Measurements from ENCODE around the gene TMEM59L.

TMEM59L gene

GRCh38 chr19:18629166-18630088 is 16.8 kb downstream of the TMEM59L start:
- DNase-seq, result no peak
- in situ Hi-C loops (cut with HindIII; ENCODE audit: low pct_ligation_motif_present, low pct_unique_long_range_greater_than_20kb, low sequenced_read_pairs), result no loop called here

DNA sequence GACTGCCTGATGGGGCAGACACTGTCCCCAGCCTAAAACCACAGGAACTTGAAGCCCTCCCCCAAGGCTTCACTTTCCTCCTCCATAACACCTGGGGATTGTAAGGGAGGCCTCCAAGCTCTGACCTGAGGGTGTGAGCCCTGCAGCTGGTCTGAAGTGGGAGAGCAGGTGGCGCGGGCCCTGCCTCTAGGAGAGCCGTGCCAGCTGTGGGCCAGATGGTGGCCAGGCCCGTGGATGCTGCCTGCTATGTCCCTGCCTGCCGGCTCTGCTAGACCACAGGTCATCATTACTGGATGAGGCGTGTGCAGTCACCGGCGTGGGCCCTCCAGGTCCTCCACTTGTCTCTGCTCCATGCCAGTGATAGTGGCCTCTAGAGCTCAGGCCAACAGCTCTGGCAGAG is 20.7 kb downstream of the TMEM59L start:
- no peak for DNase-seq
- in situ Hi-C loops (cut with HindIII; ENCODE audit: low pct_ligation_motif_present, low pct_unique_long_range_greater_than_20kb, low sequenced_read_pairs), result no loop called here

GRCh38 chr19:18634612-18635297 is 22.1 kb downstream of the TMEM59L start:
- in situ Hi-C loops (cut with HindIII; ENCODE audit: low pct_ligation_motif_present, low pct_unique_long_range_greater_than_20kb, low sequenced_read_pairs), result no loop called here
- DNase-seq, result no peak

GRCh38 chr19:18635831-18636182 is 23.1 kb downstream of the TMEM59L start:
- no peak for DNase-seq
- in situ Hi-C loops (cut with HindIII; ENCODE audit: low pct_ligation_motif_present, low pct_unique_long_range_greater_than_20kb, low sequenced_read_pairs), result no loop called here

DNA sequence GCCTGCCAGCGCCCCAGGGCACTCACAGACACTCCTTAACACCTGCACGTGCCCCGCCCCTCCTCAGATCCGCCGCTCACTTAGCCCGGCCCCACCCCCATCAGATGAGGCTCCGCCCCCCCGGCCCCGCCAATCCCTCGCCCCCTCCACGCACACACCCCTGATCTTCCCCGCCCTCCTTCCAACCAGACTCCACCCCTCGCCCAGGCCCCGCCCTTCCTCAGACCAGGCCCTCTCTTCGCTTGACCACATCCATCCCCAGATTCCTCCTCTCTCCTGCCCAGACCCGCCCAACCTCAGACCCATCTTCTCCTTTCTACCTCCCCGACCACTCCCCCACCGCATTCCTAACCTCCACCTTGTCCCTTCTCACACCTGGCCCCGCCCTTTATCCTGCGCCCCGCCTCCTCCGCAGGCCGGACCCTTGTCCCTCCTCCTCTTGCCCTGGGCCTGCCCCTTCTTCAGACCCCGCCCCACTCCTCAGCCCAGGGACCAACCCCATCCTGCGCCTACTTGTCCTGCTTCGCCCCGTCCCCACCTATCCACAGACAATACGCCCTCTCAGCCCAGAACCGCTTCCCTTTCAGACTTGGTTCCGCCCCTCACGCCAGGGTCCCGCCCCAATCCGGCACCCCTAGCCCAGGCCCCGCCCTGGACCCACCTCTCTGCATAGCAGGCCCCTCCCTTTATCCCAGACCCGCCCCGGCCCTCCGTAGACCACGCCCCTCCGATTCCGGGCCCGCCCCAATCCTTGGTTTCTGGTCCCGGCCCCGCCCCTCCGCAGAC is 23.7 kb downstream of the TMEM59L start:
- in situ Hi-C loops (cut with HindIII; ENCODE audit: low pct_ligation_motif_present, low pct_unique_long_range_greater_than_20kb, low sequenced_read_pairs), result no loop called here
- DNase-seq, result peak; percentile 94

DNA sequence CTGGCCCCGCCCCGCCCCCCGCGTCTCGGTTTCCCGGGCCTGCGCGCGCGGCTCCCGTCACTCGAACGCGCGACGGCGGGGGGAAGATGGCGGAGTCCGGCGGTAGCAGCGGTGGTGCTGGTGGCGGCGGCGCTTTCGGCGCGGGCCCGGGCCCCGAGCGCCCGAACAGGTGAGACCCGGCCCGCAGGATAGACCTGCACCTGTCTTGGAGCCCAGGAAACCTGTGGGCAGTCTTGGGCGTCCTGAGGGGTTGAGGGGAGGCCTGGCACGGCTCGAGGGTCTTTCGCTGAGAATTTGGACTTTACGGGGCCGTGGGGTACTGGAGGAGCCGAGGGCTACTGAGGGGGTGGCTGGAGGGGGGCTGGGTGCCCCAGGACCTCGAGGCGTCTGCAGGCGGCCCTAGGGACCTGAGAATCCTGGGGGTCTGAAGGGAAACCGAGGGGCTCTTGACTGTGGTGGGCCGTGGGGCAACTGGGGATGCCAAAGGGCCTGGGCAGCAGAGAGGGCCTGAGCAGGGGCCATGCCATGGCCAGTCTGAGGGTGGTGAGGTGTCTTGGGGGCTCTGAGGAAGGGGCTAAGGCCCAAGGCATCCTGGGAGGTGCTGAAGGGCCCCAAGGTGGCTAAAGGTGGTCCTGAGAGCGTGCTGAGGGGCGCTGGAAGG is 24.4 kb downstream of the TMEM59L start, which contains the start of gene KLHL26:
KLHL26 (plus strand) TSS at position 60 of the 661 bp plus-strand sequence; CDS start at position 87, 27 bp downstream.
- in situ Hi-C loops (cut with HindIII; ENCODE audit: low pct_ligation_motif_present, low pct_unique_long_range_greater_than_20kb, low sequenced_read_pairs), result no loop called here
- DNase-seq, result no peak

DNA sequence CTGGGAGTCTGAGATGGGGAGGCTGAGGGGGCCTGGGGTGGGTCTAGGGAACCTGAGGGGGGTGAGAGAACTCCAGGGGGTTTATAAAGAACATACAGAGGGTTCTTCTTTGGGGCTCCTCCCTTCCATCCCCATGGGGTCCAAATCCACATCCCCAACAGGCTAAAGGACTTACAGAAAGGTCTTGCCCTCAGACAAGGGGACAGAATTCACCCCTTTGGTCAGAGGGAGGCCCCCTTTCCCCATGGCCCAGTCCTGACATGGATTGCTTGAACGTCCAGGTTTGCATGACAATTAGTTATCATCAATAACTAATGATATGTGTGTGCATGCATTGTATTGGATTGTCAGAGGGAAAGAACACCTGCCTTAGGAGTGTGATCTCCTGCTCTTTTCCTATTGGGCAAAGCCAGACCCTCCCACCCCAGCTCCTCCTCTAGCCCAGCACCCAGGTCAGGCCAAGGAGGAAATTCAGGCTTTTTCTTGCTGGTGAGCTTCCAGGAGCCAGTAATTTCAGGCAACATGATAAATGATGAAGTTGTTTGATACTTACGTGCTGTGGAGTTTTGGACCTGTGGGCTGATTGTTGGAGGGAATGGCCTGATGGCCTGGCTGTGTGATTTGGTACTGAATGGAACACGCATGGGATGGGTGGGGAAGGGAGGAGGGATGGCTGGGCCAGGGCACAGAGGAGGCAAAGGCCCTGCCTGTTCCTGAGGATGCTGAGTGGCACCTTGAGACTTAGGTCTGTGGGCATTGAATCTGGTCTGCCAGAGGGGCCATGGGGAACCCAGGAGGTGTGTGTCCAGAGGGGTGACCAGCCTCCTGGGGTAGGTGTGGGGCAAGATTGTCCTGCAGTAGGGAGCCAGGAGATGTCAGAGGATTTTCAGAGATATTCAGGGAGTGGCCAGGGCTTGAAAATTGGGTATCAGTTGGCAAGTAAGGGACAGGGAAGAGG is 25.3 kb downstream of the TMEM59L start:
- in situ Hi-C loops (cut with HindIII; ENCODE audit: low pct_ligation_motif_present, low pct_unique_long_range_greater_than_20kb, low sequenced_read_pairs), result no loop called here
- DNase-seq, result peak; percentile 21

- in situ Hi-C loops (cut with HindIII; ENCODE audit: low pct_ligation_motif_present, low pct_unique_long_range_greater_than_20kb, low sequenced_read_pairs), result no loop called here
These were observed 27.1 kb downstream of the TMEM59L start for GRCh38 chr19:18639706-18640243.

GRCh38 chr19:18644196-18645034 is 31.7 kb downstream of the TMEM59L start:
- no peak for DNase-seq
- in situ Hi-C loops (cut with HindIII; ENCODE audit: low pct_ligation_motif_present, low pct_unique_long_range_greater_than_20kb, low sequenced_read_pairs), result no loop called here

More at GRCh38 chr19:18639706-18640243, 27.1 kb downstream of the TMEM59L start:
- DNase-seq, result no peak

GRCh38 chr19:18645035-18645511 is 32.4 kb downstream of the TMEM59L start:
- no peak for DNase-seq
- in situ Hi-C loops (cut with HindIII; ENCODE audit: low pct_ligation_motif_present, low pct_unique_long_range_greater_than_20kb, low sequenced_read_pairs), result no loop called here

GRCh38 chr19:18646535-18647370 is 34.1 kb downstream of the TMEM59L start:
- no peak for DNase-seq
- in situ Hi-C loops (cut with HindIII; ENCODE audit: low pct_ligation_motif_present, low pct_unique_long_range_greater_than_20kb, low sequenced_read_pairs), result no loop called here

GRCh38 chr19:18647371-18647767 is 34.7 kb downstream of the TMEM59L start:
- no peak for DNase-seq
- in situ Hi-C loops (cut with HindIII; ENCODE audit: low pct_ligation_motif_present, low pct_unique_long_range_greater_than_20kb, low sequenced_read_pairs), result no loop called here

DNA sequence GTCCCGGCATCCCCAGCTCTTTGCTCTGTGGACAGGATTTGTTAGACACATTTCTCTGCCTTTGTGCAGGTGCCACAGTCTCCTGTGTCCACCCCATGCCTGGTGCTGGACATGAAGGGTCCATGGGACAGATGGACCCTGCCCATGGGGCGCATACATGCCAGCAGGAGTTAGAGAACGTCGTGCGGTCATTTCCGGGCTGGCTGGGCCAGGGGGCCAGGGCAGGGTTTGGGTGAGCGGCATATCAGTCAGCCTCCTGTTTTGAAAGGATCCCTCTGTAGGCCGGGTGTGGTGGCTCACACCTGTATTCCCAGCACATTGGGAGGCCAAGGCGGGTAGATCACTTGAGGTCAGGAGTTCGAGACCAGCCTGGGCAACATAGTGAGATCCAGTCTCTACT is 35.1 kb downstream of the TMEM59L start:
- no peak for DNase-seq

DNA sequence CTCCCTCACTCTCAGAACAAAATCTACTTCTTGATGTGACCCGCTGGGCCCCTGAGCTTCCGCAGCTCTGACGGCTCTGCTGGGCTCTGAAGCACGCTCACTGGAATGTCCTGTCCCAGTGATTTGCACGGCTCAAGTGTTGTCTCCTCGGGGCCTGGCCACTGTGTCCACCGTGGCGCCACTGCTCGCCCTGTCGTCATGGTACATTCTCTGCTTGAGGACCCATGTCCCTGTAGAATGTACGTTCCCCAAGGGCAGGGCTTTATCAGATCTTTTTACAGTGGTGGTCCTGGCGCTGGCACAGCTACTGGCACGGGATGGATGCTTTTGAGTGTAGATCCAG is 36.3 kb downstream of the TMEM59L start:
- no peak for DNase-seq
- in situ Hi-C loops (cut with HindIII; ENCODE audit: low pct_ligation_motif_present, low pct_unique_long_range_greater_than_20kb, low sequenced_read_pairs), result no loop called here

More for the DNA sequence above, 35.1 kb downstream of the TMEM59L start:
- in situ Hi-C loops (cut with HindIII; ENCODE audit: low pct_ligation_motif_present, low pct_unique_long_range_greater_than_20kb, low sequenced_read_pairs), result no loop called here

DNA sequence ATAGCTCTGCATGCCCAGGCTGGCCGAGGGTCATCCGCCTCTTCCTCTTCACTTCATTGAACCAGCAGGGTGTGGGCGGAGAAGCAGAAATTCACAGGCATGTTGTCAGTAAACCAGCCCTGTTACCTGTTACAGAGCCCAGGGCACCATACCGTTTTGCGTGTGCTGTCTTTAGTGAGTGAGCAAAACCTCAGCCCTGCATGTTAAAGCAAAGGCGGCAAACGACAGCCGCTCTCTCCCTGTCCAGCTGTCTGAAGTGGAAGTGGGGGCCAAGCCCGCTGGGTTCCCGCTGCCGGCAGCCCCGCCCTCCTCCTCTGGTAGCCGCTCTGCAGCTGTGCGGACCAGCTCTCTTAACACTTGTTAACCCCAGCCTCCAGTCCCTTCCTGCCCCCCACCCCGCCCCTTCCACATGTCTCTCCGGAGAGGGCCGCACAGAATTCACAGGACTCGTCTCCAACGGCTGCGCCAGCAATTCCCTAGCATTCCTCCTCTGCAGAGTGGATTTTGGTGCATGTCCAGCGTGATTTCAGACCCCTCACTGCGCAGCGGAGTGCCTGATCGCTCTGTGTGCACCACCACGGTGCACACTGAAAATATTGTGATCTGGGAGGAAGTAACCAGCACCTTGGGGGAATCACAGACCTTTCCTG is 36.8 kb downstream of the TMEM59L start:
- DNase-seq, result no peak
- in situ Hi-C loops (cut with HindIII; ENCODE audit: low pct_ligation_motif_present, low pct_unique_long_range_greater_than_20kb, low sequenced_read_pairs), result no loop called here
